RWPE1 (cell line): Measurements from ENCODE around the gene CES1.
"Not testable (repeated sequence)": the region's sequence is repeated elsewhere in the genome, so short reads cannot be mapped to it uniquely, and the experiment has no call there.

Experiments used
- CTCF ChIA-PET: fragments of 350-600 bp; sonication (Branson Sonifier 250); formaldehyde crosslinking; extraction: SDS; loops from one replicate; lab custom pipeline; 2021; lab: Yijun Ruan, JAX
- POLR2A ChIA-PET: fragments of 400-600 bp; formaldehyde crosslinking; extraction: SDS; loops from one replicate; lab custom pipeline; 2020; ENCODE audit warnings: antibody characterized with exemption; ENCODE audit not compliant: low non-redundant PET; lab: Yijun Ruan, JAX
- DNase-seq: peaks from one replicate; pipeline ENCODE4 v3.0.0; 2012; ENCODE audit warnings: low spot score
- H3K27ac ChIP-seq: fragments of 450-650 bp; 2 replicates; pipeline ENCODE4 v1.5.1; 2017
- CTCF ChIP-seq: fragments of 450-650 bp; conservative IDR thresholded peaks from 2 replicates; pipeline ENCODE4 v1.5.1; 2017; ENCODE audit warnings: low read depth, mild to moderate bottlenecking

Gene CES1

GRCh38 chr16:55765161-55765560 is 67.7 kb downstream of the CES1 start:
- ChIA-PET CTCF (no interaction called here), POLR2A (no interaction called here)
- TF ChIP-seq CTCF, result no peak
- no peak for DNase-seq
- H3K27ac ChIP-seq, result no peak overlapping the region

- no peak for TF ChIP-seq CTCF
- no peak for DNase-seq
- ChIA-PET CTCF (interaction anchor here (0.7 kb wide), 1 partner anchor 92 kb away, joined by 3 read pairs; no protein-coding TSS in a partner anchor), POLR2A (no interaction called here)
- H3K27ac ChIP-seq, result no peak overlapping the region
Observed at GRCh38 chr16:55760310-55761001, 72.4 kb downstream of the CES1 start.

- POLR2A ChIA-PET, H3K27ac ChIP-seq, DNase-seq: not testable (repeated sequence)
- CTCF ChIA-PET, result interaction anchor here (0.7 kb wide), 1 partner anchor 93 kb away, joined by 3 read pairs; no protein-coding TSS in a partner anchor
Observed at GRCh38 chr16:55759965-55760309, 73.0 kb downstream of the CES1 start.

- POLR2A ChIA-PET, H3K27ac ChIP-seq, DNase-seq: not testable (repeated sequence)
- CTCF ChIA-PET, result interaction anchor here (0.6 kb wide), 1 partner anchor 16 kb away, joined by 4 read pairs; no protein-coding TSS in a partner anchor
Observed at GRCh38 chr16:55757595-55758527, 75.0 kb downstream of the CES1 start.

- POLR2A ChIA-PET, result no interaction called here
- DNase-seq, result no peak
- no peak overlapping the region for H3K27ac ChIP-seq
Observed at GRCh38 chr16:55756963-55757362, 75.9 kb downstream of the CES1 start.

GRCh38 chr16:55754056-55754455 is 78.8 kb downstream of the CES1 start:
- CTCF ChIA-PET, result no interaction called here
- peak overlapping the region; percentile 60; the same call in 1 of the 2 replicates for H3K27ac ChIP-seq
- no peak for TF ChIP-seq CTCF
- POLR2A ChIA-PET, result interaction anchor here (0.7 kb wide), 1 partner anchor 85 kb away, joined by 3 read pairs; no protein-coding TSS in a partner anchor
- DNase-seq, result no peak

More at GRCh38 chr16:55756963-55757362, 75.9 kb downstream of the CES1 start:
- TF ChIP-seq CTCF, result no peak
- CTCF ChIA-PET, result no interaction called here

- ChIA-PET POLR2A (interaction anchor here (0.7 kb wide), 1 partner anchor 86 kb away, joined by 3 read pairs; no protein-coding TSS in a partner anchor), CTCF (interaction anchor here (0.7 kb wide), 2 partner anchors 108 to 450 kb away, joined by 4 to 6 read pairs; no protein-coding TSS in a partner anchor)
- not testable (repeated sequence) for H3K27ac ChIP-seq, DNase-seq
Observed at GRCh38 chr16:55753145-55753631, 79.7 kb downstream of the CES1 start.
